Smooth muscle cell (in vitro differentiated cells): ENCODE measurements around the gene YES1. TPM values are rescaled to one million over a fixed set of nuclear protein-coding genes. Genes with fewer than 3 reads are reported as not detected.

Experiments used
- DNase-seq: peaks from one replicate; lab custom pipeline; 2025; ENCODE audit not compliant: unreplicated experiment; lab: John Stamatoyannopoulos, UW
- H2AFZ ChIP-seq: fragments of 200-600 bp; sonication (generic); 2 replicates; pipeline ENCODE4 v1.6.0; 2016; ENCODE audit warnings: antibody characterized with exemption, low read depth, mild to moderate bottlenecking
- H3F3A ChIP-seq: fragments of 200-600 bp; sonication (generic); 2 replicates; pipeline ENCODE4 v1.6.0; 2017; ENCODE audit warnings: antibody characterized with exemption, low read depth
- H3K27ac ChIP-seq: fragments of 200-600 bp; sonication (generic); 2 replicates; pipeline ENCODE4 v1.5.1; 2016; ENCODE audit warnings: low read depth, mild to moderate bottlenecking
- H3K27me3 ChIP-seq: fragments of 200-600 bp; sonication (generic); 2 replicates; pipeline ENCODE4 v1.6.1; 2016; ENCODE audit warnings: low read depth, mild to moderate bottlenecking
- H3K36me3 ChIP-seq: fragments of 200-600 bp; sonication (generic); 2 replicates; pipeline ENCODE4 v1.5.1; 2016; ENCODE audit warnings: low read depth
- H3K4me1 ChIP-seq: fragments of 200-600 bp; sonication (generic); 2 replicates; pipeline ENCODE4 v1.5.1; 2016; ENCODE audit warnings: low read depth
- H3K4me2 ChIP-seq: fragments of 200-600 bp; sonication (generic); 2 replicates; pipeline ENCODE4 v1.6.0; 2016; ENCODE audit warnings: mild to moderate bottlenecking
- H3K4me3 ChIP-seq: fragments of 200-600 bp; sonication (generic); 2 replicates; pipeline ENCODE4 v1.5.1; 2016; ENCODE audit warnings: mild to moderate bottlenecking
- H3K79me2 ChIP-seq: fragments of 200-600 bp; sonication (generic); 2 replicates; pipeline ENCODE4 v1.6.0; 2016; ENCODE audit warnings: low read depth, mild to moderate bottlenecking
- H3K9ac ChIP-seq: fragments of 200-600 bp; sonication (generic); 2 replicates; pipeline ENCODE4 v1.6.0; 2016; ENCODE audit warnings: low read depth
- H3K9me3 ChIP-seq: fragments of 200-600 bp; sonication (generic); replicated peaks from 2 replicates; pipeline ENCODE4 v1.5.1; 2016; ENCODE audit warnings: low read depth
- H4K20me1 ChIP-seq: fragments of 200-600 bp; sonication (generic); 2 replicates; pipeline ENCODE4 v1.6.0; 2016; ENCODE audit warnings: low read depth
- CTCF ChIP-seq: fragments of 200-600 bp; sonication (generic); IDR thresholded peaks from 2 replicates; pipeline ENCODE4 v1.5.1; 2017; ENCODE audit warnings: borderline replicate concordance, mild to moderate bottlenecking, antibody characterized with exemption; ENCODE audit not compliant: insufficient read depth, poor library complexity, severe bottlenecking
- WGBS: methylation state at CpG from one replicate; pipeline ENCODE4 v1.1.7; 2016; ENCODE audit warnings: low lambda C conversion rate; 5-methylcytosine and 5-hydroxymethylcytosine counted together
- polyA plus RNA-seq: library from polyadenylated mRNA; unstranded; fragments of >200 nt; fragmentation: Nextera tagmentation; extraction: Ambion mirVana; gene quantifications from 2 replicates; pipeline ENCODE4 v1.2.1, GENCODE V29; 2016
- total RNA-seq: library from RNA; depleted of rRNA; stranded (reverse); fragments of >200 nt; gene quantifications from 2 replicates; pipeline ENCODE4 v1.2.3, GENCODE V29; 2014

YES1 gene
- total and polyA plus RNA-seq, 2 experiments from 2014 or later, result 22.6 to 179 TPM

DNA sequence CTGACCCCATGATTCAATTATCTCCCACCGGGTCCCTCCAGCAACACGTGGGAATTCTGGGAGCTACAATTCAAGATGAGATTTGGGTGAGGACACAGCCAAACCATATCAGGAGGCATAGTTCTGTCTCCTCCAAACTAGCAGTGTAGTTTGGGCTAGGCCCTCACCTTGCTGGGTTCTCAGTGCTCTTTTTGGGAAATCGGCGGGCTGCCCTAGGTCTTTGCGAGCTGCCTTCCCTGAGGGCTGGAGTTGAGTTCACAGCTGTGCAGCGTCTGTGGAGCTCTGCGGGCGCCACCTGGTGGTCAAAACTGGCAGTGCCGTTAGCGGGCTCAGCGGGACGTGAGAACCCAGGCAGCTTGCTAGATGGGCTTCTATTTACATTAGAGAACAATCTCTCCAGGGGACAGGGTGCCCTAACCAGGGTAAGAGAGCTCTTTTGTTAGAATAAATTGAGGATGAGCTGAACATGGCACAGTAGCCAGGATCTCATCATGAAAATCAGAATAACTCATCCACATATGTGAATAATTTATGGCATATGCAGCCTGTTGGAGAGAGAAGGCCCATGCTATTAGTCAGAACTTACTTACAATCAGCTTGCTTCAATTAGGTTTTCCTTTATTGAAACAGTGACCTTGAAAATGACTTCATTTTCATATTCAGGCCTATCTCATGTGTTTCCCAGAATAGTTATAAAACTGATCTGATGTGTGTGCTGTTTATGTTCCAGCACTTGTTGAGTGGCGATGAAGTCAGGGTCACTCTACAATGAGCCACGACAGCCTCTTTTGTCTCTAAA lies 27.4 kb upstream of the YES1 start:
- Histone ChIP-seq H3K4me2 (peak overlapping the region; percentile 65), H3K9me3 (no peaks in the 10 kb centered on the region), H3K4me3 (no peak overlapping the region), H3K4me1 (no peaks in the 10 kb centered on the region), H3K9ac (no peak overlapping the region), H3K36me3 (no peaks in the 10 kb centered on the region), H2AFZ (peak overlapping the region; percentile 45), H3K27ac (no peak overlapping the region), H3K79me2 (no peaks in the 10 kb centered on the region), H4K20me1 (no peaks in the 10 kb centered on the region), H3F3A (no peaks in the 10 kb centered on the region), H3K27me3 (peaks cover 11% of the 10 kb centered on the region)
- DNase-seq, result peak; percentile 84
- WGBS, result 24% methylated on average over 14 of the region's 14 CpGs
- TF ChIP-seq CTCF, result peak; percentile 97

DNA sequence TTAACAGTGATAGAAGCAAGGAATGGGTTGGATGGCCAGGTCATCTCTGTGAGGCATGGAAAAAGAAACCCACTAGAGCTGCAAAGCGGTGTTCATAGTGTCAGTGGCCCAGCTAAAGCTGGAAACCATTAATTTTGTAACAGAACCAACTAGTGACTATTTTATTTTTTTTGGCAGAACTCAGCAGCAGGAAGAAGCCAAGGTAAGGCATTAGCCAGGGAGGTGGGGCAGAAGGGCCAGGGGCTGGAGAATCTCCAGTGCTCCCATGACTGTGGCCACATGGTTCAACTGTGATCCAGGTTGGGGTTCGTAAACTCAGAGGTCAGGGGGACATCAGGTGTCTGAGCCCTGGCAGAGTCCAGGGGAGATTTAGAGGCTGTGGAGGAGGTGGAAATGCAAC lies 25.9 kb upstream of the YES1 start:
- Histone ChIP-seq H3K9ac (no peak overlapping the region), H3K9me3 (no peaks in the 10 kb centered on the region), H3K79me2 (no peaks in the 10 kb centered on the region), H4K20me1 (no peaks in the 10 kb centered on the region), H3F3A (no peaks in the 10 kb centered on the region), H3K4me1 (no peaks in the 10 kb centered on the region), H3K4me2 (no peak overlapping the region), H3K27me3 (peaks cover 11% of the 10 kb centered on the region), H2AFZ (no peak overlapping the region), H3K4me3 (no peak overlapping the region), H3K27ac (no peak overlapping the region), H3K36me3 (no peaks in the 10 kb centered on the region)
- WGBS, result 91% methylated on average over 2 of the region's 2 CpGs
- DNase-seq, result no peak
- no peak for TF ChIP-seq CTCF

DNA sequence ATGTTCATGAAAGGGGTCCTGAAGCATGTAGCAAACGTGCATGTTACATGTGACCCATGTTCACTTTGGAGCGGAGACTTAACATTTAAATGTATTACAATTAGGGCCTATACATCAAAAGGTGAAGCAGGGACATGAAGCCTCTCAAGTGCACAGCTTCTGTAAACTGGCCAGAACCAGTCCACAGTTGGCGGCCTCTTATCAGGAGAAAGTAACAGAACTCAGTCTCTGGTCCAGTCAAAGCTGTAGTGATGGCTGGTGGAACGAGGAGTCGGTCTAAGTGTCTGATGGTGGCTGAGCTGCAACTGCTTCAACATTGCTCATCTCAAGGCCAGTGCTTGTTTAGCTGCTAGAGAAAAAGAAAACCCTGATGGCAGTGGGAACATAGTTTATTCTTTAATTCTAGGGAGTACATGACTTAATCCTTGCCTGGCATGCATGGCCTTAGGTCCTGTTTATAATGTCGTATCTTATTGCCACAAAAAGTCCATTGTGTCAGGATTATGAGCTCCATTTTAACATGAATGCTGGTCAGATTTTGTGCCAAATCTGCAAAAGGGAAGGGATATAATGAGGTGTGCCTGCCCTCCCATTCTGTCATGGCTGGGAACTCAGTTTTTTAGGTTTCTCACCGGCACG lies 22.2 kb upstream of the YES1 start:
- Histone ChIP-seq H3K27ac (no peak overlapping the region), H2AFZ (no peak overlapping the region), H3K4me2 (no peak overlapping the region), H3K4me1 (peaks cover 4% of the 10 kb centered on the region), H4K20me1 (no peaks in the 10 kb centered on the region), H3K9me3 (no peaks in the 10 kb centered on the region), H3K79me2 (no peaks in the 10 kb centered on the region), H3K36me3 (no peaks in the 10 kb centered on the region), H3K9ac (no peak overlapping the region), H3F3A (no peaks in the 10 kb centered on the region), H3K27me3 (no peaks in the 10 kb centered on the region), H3K4me3 (no peak overlapping the region)
- no peak for DNase-seq
- TF ChIP-seq CTCF, result no peak
- 72% methylated on average over 8 of the region's 8 CpGs for WGBS
